ENCODE measurements around the gene RAB6A. TPM values are rescaled to one million over a fixed set of nuclear protein-coding genes. Genes with fewer than 3 reads are reported as not detected.

RAB6A gene
- total and polyA plus RNA-seq, 2 of the 8 experiments (the other 6 are each of a cell fraction or from before 2014, with no cell fraction given) = 24.4 to 88.6 TPM

GRCh38 chr11:73797457-73797856 is 36.6 kb upstream of the RAB6A start (continued):
- no peak for TF ChIP-seq SP2 (IDR thresholded peaks at IDR 0.05; ENCODE audit: low read length)
- TF ChIP-seq SIN3A (conservative IDR thresholded peaks at IDR 0.05 in 1 of 2, IDR thresholded peaks at IDR 0.05 in 1 of 2; ENCODE audit: low read depth in 1 of 2, low read length in 2 of 2) = no peak
- no peak for TF ChIP-seq TBP (IDR thresholded peaks at IDR 0.05; ENCODE audit: low read depth, low read length)
- TF ChIP-seq CHD1 (IDR thresholded peaks at IDR 0.05; ENCODE audit: low read depth, low read length) = no peak

Data from H1 (cell line).